ENCODE results near the gene KCNE5. TPM values are rescaled to one million over a fixed set of nuclear protein-coding genes. Genes with fewer than 3 reads are reported as not detected.
"Not testable (repeated sequence)": the region's sequence is repeated elsewhere in the genome, so short reads cannot be mapped to it uniquely, and the experiment has no call there.

Gene KCNE5
- 100 to 1,000 TPM in 1 of 10 donors, 10 to 100 TPM in 9; 35.1 to 104 (median 55.3) TPM for polyA plus RNA-seq (ENCODE audit: insufficient read length in 10 of 10)
- long read RNA-seq, donor 1, transcript KCNE5-201 (1 exons, 1,473 nt): major isoform, 58 of 58 reads
- long read RNA-seq, donor 1, partial matches to known transcripts: 0 of 58 reads
- long read RNA-seq, donor 1, other reads (novel, unspliced or antisense): 0 of 58 reads
- long read RNA-seq, donor 2, transcript KCNE5-201 (1 exons, 1,473 nt): major isoform, 43 of 43 reads
- long read RNA-seq, donor 2, partial matches to known transcripts: 0 of 43 reads
- long read RNA-seq, donor 2, other reads (novel, unspliced or antisense): 0 of 43 reads
- long read RNA-seq, donor 3: 0 reads
- long read RNA-seq, donor 4, transcript KCNE5-201 (1 exons, 1,473 nt): major isoform, 19 of 19 reads
- long read RNA-seq, donor 4, partial matches to known transcripts: 0 of 19 reads
- long read RNA-seq, donor 4, other reads (novel, unspliced or antisense): 0 of 19 reads
- long read RNA-seq, donor 5, transcript KCNE5-201 (1 exons, 1,473 nt): major isoform, 67 of 67 reads
- long read RNA-seq, donor 5, partial matches to known transcripts: 0 of 67 reads
- long read RNA-seq, donor 5, other reads (novel, unspliced or antisense): 0 of 67 reads
- long read RNA-seq, donor 6, transcript KCNE5-201 (1 exons, 1,473 nt): major isoform, 74 of 74 reads
- long read RNA-seq, donor 6, partial matches to known transcripts: 0 of 74 reads
- long read RNA-seq, donor 6, other reads (novel, unspliced or antisense): 0 of 74 reads
- long read RNA-seq, donor 7, transcript KCNE5-201 (1 exons, 1,473 nt): major isoform, 37 of 37 reads
- long read RNA-seq, donor 7, partial matches to known transcripts: 0 of 37 reads
- long read RNA-seq, donor 7, other reads (novel, unspliced or antisense): 0 of 37 reads
- long read RNA-seq, donor 8, transcript KCNE5-201 (1 exons, 1,473 nt): major isoform, 32 of 32 reads
- long read RNA-seq, donor 8, partial matches to known transcripts: 0 of 32 reads
- long read RNA-seq, donor 8, other reads (novel, unspliced or antisense): 0 of 32 reads
- long read RNA-seq, donor 9, transcript KCNE5-201 (1 exons, 1,473 nt): major isoform, 5 of 5 reads
- long read RNA-seq, donor 9, partial matches to known transcripts: 0 of 5 reads
- long read RNA-seq, donor 9, other reads (novel, unspliced or antisense): 0 of 5 reads

- DNase-seq: peak; percentile 27 to 66 (median 36)
Observed at GRCh38 chrX:109624641-109625616, at the start of gene KCNE5. Gene KCNE5, minus strand, starts transcription at chrX:109625172. Its CDS starts 152 bp downstream, at chrX:109625020.

- no peak for DNase-seq
Observed at GRCh38 chrX:109672239-109672638, 47.3 kb upstream of the KCNE5 start.

- not testable (repeated sequence) for DNase-seq
Observed at GRCh38 chrX:109671170-109671569, 46.2 kb upstream of the KCNE5 start.

- DNase-seq: no peak
Observed at GRCh38 chrX:109667986-109668385, 43.0 kb upstream of the KCNE5 start.

GRCh38 chrX:109660435-109661143, 35.6 kb upstream of the KCNE5 start:
- no peak for DNase-seq

GRCh38 chrX:109658391-109658790, 33.4 kb upstream of the KCNE5 start:
- DNase-seq: no peak

- DNase-seq: not testable (repeated sequence)
Observed at GRCh38 chrX:109657364-109657763, 32.4 kb upstream of the KCNE5 start.

GRCh38 chrX:109656774-109657173, 31.8 kb upstream of the KCNE5 start:
- DNase-seq: no peak

- no peak for DNase-seq
Observed at GRCh38 chrX:109655502-109656201, 30.7 kb upstream of the KCNE5 start.

GRCh38 chrX:109654516-109655109, 29.6 kb upstream of the KCNE5 start:
- DNase-seq: no peak

- not testable (repeated sequence) for DNase-seq
Observed at GRCh38 chrX:109644671-109645070, 19.7 kb upstream of the KCNE5 start.

- no peak for DNase-seq
Observed at GRCh38 chrX:109643687-109644086, 18.7 kb upstream of the KCNE5 start.

GRCh38 chrX:109638158-109638557, 13.2 kb upstream of the KCNE5 start:
- DNase-seq: no peak

GRCh38 chrX:109637477-109637876, 12.5 kb upstream of the KCNE5 start:
- not testable (repeated sequence) for DNase-seq

GRCh38 chrX:109635146-109635545, 10.2 kb upstream of the KCNE5 start:
- DNase-seq: no peak

- peak in 1 of 3 donors; percentile 36 for DNase-seq
Observed at GRCh38 chrX:109632906-109633504, 8.0 kb upstream of the KCNE5 start.

- DNase-seq: peak; percentile 22 to 34 (median 32)
Observed at GRCh38 chrX:109629310-109629709, 4.3 kb upstream of the KCNE5 start.

- no peak for DNase-seq
Observed at GRCh38 chrX:109626637-109627036, 1.7 kb upstream of the KCNE5 start.
